HepG2 (cell line): ENCODE data around the gene HAP1.

Source experiments
- NR2C2 ChIP-seq: sonication (generic); formaldehyde crosslinking; IDR thresholded peaks from 2 replicates; pipeline ENCODE4 v1.4.0; 2020; ENCODE audit warnings: missing genetic modification reagents, mild to moderate bottlenecking, moderate library complexity, borderline replicate concordance
- RARG ChIP-seq: sonication (generic); formaldehyde crosslinking; IDR thresholded peaks from 2 replicates; pipeline ENCODE4 v1.4.0; 2020; ENCODE audit warnings: low read depth, mild to moderate bottlenecking, missing genetic modification reagents
- RELA ChIP-seq: sonication (generic); formaldehyde crosslinking; IDR thresholded peaks from 2 replicates; pipeline ENCODE4 v1.4.0; 2020; ENCODE audit warnings: missing genetic modification reagents
- TBL1XR1 ChIP-seq: fragments of 150-350 bp; IDR thresholded peaks from 2 replicates; pipeline ENCODE4 v1.6.1; 2014; ENCODE audit warnings: borderline replicate concordance, low read length; ENCODE audit not compliant: partially characterized antibody
- TGIF2 ChIP-seq: IDR thresholded peaks from 2 replicates; pipeline ENCODE4 v1.6.1; 2016; ENCODE audit warnings: control low read depth, missing compliant biosample characterization
- ZC3H4 ChIP-seq: sonication (generic); formaldehyde crosslinking; IDR thresholded peaks from 2 replicates; pipeline ENCODE4 v1.4.0; 2020; ENCODE audit warnings: missing genetic modification reagents, borderline replicate concordance
- ZNF777 ChIP-seq: sonication (generic); formaldehyde crosslinking; IDR thresholded peaks from 2 replicates; pipeline ENCODE4 v1.4.0; 2020; ENCODE audit warnings: missing genetic modification reagents
- TF ChIP-seq, protein P1 (sequence below): sonication (generic); formaldehyde crosslinking; IDR thresholded peaks from 2 replicates; pipeline ENCODE4 v1.5.0; 2020; ENCODE audit warnings: mild to moderate bottlenecking, missing genetic modification reagents, moderate library complexity

DNA sequence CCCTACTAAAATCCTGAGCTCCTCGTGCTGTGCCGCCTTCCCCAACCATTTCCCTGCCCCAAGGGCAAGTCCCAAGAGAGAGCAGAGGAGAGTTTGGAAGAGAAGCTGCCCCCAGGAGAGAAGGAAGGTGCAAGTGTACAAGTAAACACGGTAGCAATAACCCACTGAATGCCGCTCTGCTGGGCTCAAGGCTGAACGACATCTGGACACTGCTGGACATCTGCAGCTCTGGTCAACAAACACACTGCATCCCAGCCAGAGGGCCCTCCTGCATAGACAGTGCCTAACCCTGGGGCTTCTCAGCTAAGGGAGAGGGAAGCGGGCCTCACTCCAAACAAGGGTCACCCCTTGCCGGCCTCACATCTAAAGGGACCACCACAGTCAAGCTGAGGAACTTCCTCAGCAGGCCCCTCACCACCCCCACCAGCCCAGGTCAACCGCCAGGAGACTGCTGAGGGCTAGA, 39.3 kb upstream of the HAP1 start:
- TF ChIP-seq RELA (CRISPR knock-in tag) (no peak), ZNF777 (no peak), TBL1XR1 (no peak), TGIF2 (no peak), NR2C2 (CRISPR knock-in tag) (no peak), RARG (CRISPR knock-in tag) (no peak), ZC3H4 (CRISPR knock-in tag) (no peak)
- TF ChIP-seq, protein P1, sequence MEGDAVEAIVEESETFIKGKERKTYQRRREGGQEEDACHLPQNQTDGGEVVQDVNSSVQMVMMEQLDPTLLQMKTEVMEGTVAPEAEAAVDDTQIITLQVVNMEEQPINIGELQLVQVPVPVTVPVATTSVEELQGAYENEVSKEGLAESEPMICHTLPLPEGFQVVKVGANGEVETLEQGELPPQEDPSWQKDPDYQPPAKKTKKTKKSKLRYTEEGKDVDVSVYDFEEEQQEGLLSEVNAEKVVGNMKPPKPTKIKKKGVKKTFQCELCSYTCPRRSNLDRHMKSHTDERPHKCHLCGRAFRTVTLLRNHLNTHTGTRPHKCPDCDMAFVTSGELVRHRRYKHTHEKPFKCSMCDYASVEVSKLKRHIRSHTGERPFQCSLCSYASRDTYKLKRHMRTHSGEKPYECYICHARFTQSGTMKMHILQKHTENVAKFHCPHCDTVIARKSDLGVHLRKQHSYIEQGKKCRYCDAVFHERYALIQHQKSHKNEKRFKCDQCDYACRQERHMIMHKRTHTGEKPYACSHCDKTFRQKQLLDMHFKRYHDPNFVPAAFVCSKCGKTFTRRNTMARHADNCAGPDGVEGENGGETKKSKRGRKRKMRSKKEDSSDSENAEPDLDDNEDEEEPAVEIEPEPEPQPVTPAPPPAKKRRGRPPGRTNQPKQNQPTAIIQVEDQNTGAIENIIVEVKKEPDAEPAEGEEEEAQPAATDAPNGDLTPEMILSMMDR, result peak; percentile 67
